Measurements from ENCODE around the gene CPAMD8.

GRCh38 chr19:17021793-17022590 lies 4.6 kb downstream of the CPAMD8 start:
- TF ChIP-seq ZFX (IDR thresholded peaks at IDR 0.05) (no peak), POLR2A (IDR thresholded peaks at IDR 0.05; ENCODE audit: borderline replicate concordance, extremely low read depth, insufficient read depth, insufficient read length) (no peak), ZBTB33 (IDR thresholded peaks at IDR 0.05; ENCODE audit: extremely low read depth, insufficient replicate concordance, low read length) (no peak), ATF3 (IDR thresholded peaks at IDR 0.05) (no peak), CTCF (IDR thresholded peaks at IDR 0.05 in 2 of 3, conservative IDR thresholded peaks at IDR 0.05 in 1 of 3; ENCODE audit: borderline replicate concordance in 1 of 3, insufficient read depth in 1 of 3, low read depth in 2 of 3, low read length in 2 of 3) (no peak), YY1 (IDR thresholded peaks at IDR 0.05; ENCODE audit: extremely low read depth, insufficient replicate concordance, low read depth, low read length) (no peak), MAX (IDR thresholded peaks at IDR 0.05) (no peak)
